NCI-H1105 (cell line): ENCODE results near the gene PUSL1.
A peak's percentile ranks its signal among the peaks of the same experiment; 100 is the strongest.

Experiments
- DNase-seq: peaks from one replicate; lab custom pipeline; 2025; lab: John Stamatoyannopoulos, UW

PUSL1 gene

DNA sequence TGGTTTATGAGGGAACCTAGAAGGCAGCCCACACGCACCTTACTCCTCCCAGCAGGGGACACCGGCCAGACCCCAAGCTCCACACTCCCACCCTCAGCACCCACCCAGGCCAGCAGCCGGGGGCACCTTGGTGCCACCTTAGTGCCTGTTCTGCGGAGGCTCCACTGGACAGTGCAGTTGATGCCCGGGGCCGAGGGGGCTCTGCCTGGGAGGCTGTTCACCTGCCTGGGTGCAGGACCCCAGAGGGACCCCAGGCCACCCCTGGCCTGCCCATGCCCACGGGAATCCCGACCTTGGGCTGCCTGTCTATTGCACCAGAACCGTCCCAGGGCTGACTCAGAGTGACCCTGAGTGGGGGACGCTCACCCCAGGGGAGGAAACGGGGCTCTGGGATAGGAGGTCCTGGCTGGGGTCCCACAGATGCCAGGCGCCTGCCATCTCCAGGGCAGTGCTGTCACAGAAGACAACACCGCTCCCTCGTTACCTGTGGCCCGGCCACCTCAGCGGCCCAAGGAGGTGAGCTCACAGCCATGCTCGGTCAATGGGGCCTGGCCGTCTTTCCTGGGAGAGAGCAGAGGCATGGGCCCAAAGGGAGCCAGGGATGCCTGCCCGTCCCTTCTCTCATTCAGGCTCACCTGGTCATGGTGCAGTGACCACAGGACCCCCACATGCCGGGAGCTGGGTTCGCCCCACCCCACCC lies 27.5 kb upstream of the PUSL1 start:
- DNase-seq, result no peak

DNA sequence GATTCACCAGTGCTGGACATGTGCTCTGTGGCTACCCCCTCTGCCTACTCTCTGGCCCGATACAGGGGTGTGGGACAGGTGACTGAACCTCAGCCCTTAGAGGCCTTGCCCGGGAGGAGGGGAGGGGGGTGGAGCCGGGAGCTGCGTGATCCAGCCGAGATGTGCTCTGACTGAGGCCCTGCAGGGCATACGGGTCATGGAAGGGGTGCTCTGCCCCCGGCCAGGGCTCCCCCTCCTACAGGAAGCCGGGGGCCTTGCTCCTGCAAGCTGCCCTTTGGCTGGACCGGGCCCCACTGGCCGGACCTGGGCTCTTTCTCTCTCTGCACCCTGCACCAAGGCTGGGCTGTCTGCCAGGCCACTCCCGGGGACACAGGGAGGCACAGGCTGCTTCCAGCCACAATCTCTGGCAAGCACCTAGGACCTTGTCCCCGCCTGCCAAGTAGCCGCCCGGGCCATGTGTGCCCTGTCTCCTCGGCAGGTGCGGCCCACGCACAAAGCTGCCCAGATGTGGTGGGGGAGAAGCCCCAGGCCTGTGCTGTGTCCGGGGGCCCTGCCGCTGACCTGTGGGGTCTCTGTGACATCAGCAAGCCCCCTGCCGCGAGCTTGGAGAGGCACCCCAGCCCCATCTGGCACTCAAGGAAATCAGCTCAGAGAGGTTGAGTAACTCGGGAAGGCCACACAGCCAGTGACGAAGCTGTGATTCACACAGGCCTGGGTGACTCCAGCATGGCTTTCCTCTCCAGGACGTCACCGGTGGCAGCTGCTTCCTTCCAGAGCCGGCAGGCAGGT lies 26.7 kb upstream of the PUSL1 start:
- DNase-seq, result no peak

DNA sequence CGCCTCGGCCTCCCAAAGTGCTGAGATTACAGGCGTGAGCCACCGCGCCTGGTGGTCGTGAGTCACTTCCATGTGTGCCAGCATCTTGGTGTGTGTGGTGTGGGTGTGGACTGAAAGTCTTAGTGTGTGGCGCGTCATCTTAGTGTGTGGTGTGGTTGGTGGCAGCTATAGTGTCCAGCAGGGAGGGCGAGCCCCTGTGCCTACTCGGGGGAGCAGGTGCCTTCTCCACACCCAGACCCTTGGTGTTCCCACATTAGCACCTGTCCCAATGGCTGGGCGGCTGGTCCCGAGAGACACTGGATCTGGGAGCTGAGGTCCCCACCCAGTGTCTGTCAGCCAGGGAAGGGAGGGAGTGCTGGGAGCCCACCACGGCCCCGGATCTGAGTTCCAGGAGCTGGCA lies 25.4 kb upstream of the PUSL1 start:
- no peak for DNase-seq

GRCh38 chr1:1283821-1284220 lies 24.6 kb upstream of the PUSL1 start:
- no peak for DNase-seq

- DNase-seq, result no peak
These were observed 23.9 kb upstream of the PUSL1 start for GRCh38 chr1:1284221-1285101.

DNA sequence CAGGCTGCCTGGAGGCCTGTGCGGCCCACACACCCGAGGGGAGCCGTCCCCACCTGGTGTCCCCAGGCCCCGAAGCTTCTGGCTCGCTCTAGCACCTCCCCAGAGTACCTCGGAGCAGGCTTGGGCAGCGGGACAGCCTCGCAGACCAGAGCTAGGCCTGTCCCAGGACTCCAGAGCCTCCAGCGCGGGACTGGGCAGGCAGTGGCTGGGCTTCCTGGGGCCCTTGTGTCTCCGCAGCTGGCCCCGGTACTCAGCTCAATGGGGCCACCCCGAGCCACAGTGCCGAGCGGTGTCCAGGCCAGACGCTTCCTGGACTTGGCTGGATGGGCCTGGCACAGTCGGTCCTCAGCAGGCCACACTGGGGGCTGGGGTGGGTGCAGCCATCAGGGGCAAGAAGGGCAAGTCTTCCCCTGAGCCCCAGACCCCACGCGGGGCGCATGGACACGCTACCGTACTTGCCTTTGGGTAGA lies 23.3 kb upstream of the PUSL1 start:
- DNase-seq, result no peak

- DNase-seq, result no peak
These were observed 22.6 kb upstream of the PUSL1 start for GRCh38 chr1:1285611-1286311.

DNA sequence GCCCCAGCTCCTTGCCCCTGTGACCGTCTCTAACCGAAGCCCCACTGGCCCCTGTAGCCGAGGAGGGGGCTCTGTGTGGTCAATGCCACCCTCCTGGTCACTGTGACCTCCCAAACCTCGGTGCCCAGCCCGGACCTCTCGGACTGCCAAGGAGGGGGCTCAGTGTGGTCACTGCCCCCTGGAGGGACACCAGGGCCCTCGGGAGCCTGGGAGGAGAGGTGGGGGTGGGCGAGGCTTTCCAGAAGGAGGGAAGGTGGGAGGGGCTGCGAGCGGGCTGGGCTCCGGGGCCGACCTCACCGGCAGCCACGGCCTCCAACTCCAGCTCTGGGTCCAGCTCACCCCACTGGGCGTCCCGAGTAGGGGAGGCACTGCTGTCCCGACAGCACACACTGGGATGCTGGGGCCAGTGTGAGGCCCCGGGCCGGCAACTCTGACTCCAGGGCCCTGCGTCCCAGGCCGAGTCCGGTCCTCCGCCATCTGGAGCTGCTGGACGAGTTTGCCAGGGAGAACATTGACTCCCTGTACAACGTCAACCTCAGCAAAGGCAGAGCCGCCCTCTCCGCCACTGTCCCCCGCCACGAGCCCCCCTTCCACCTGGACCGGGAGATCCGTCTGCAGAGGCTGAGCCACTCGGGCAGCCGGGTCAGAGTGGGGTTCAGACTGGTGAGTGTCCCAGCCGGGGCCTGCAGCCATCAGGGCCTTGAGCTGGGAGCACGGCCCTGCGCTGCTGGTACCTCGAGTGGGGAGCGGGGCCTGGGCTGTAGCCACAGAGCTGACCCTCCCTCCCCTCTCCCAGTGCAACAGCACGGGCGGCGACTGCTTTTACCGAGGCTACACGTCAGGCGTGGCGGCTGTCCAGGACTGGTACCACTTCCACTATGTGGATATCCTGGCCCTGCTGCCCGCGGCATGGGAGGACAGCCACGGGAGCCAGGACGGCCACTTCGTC lies 21.8 kb upstream of the PUSL1 start:
- DNase-seq, result no peak

- DNase-seq, result no peak
These were observed 20.9 kb upstream of the PUSL1 start for GRCh38 chr1:1287288-1288110.

DNA sequence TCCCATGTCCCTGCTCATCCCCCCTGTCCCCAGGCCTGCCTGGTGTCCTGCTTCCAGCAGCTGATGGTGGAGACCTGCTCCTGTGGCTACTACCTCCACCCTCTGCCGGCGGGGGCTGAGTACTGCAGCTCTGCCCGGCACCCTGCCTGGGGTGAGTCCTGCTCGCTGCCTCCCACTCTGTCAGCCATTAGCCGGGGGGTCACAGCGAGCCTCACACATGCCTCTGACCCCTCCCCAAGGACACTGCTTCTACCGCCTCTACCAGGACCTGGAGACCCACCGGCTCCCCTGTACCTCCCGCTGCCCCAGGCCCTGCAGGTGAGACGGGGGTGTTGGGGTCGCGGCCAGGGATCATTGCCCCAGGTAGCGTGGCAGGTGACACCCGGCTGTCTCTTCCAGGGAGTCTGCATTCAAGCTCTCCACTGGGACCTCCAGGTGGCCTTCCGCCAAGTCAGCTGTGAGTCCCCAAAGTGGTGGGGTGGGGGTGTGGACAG lies 18.1 kb upstream of the PUSL1 start:
- peak; percentile 19 for DNase-seq

DNA sequence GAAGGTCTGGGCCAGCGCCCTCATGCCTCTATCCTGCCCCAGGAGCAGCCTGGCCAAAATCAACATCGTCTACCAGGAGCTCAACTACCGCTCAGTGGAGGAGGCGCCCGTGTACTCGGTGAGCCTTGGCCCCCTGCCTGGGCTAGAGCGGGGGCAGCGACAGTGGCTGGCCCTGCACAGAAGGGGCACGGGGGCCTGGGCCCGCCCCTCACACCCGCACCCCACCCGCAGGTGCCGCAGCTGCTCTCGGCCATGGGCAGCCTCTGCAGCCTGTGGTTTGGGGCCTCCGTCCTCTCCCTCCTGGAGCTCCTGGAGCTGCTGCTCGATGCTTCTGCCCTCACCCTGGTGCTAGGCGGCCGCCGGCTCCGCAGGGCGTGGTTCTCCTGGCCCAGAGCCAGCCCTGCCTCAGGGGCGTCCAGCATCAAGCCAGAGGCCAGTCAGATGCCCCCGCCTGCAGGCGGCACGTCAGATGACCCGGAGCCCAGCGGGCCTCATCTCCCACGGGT lies 17.3 kb upstream of the PUSL1 start:
- DNase-seq, result peak; percentile 27

DNA sequence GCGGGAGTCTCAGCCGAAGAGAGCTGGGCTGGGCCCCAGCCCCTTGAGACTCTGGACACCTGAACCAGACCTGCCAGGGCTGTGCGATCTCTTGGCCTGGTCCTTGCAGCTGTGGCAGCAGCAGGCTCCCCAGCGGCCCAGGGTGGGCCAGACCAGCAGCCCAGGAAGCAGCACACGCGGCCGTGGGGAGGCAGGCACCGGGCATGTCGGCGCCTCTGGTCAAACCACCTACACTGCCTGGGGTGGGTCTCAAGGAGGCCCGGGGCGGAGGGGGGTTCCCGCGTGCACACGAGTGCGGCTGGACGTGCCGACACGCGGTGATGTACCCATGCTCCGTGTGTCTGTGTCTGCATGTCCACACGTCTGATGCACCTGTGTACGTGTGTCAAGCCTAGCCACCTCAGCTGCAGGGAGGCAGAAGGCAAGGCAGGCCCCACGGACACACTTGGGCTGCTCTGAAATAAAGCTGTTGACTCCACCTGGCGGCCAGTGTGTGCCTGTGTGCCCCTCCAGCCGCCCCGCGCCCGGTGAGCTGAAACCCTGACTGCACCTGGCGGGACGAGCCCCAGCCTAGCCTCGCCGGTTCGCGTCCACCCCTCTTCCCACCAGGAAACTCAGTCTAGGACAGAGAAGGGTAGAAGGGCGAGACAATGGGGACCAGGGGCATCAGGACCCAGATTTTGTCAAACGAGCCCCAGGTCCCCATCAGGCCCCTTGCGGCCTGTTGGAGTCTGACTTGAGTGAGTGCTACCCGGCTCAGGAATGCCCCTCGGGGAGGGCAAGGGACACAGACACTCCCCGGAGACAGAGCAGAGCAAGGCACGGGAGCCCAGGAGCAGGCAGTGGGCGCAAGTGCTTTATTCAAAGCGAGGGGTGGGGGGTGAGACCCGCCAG lies 16.6 kb upstream of the PUSL1 start:
- peak; percentile 78 for DNase-seq

DNA sequence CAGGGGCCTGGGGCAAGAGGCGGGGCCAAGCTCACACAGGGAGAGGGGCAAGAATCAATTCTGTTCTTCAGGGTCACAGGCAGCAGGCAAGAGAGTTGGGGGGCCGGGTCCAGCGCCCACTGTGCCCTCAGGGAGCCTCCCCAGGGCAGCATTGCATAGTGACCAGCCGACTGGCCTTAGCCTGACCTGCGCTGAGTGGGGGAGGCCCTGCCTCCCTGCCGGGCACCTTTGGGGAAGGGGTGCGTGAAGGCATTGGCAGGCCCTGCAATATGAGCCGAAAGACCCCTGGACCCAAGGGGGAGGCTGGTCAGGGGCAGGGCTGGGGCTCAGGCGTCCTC lies 16.0 kb upstream of the PUSL1 start:
- DNase-seq, result no peak

DNA sequence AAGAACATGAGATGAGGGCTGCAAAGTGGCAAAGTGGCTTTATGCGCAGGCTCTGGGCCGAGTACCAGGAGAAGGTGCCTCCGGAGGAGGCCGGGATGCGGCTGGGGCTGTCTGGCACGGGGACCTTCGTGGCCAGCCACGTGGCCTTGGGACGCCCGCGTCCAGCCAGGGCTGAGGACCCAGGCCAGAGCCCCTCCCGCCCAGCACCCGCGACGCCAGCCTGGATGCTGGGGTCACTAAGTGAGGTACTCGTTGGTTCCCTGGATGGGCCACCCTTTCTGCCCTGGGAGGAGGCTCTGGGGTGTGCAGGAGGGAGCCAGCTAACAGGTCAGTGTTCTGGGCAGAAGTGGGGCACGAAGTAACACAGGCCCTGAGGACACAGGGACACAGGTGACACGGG lies 15.5 kb upstream of the PUSL1 start:
- DNase-seq, result no peak

DNA sequence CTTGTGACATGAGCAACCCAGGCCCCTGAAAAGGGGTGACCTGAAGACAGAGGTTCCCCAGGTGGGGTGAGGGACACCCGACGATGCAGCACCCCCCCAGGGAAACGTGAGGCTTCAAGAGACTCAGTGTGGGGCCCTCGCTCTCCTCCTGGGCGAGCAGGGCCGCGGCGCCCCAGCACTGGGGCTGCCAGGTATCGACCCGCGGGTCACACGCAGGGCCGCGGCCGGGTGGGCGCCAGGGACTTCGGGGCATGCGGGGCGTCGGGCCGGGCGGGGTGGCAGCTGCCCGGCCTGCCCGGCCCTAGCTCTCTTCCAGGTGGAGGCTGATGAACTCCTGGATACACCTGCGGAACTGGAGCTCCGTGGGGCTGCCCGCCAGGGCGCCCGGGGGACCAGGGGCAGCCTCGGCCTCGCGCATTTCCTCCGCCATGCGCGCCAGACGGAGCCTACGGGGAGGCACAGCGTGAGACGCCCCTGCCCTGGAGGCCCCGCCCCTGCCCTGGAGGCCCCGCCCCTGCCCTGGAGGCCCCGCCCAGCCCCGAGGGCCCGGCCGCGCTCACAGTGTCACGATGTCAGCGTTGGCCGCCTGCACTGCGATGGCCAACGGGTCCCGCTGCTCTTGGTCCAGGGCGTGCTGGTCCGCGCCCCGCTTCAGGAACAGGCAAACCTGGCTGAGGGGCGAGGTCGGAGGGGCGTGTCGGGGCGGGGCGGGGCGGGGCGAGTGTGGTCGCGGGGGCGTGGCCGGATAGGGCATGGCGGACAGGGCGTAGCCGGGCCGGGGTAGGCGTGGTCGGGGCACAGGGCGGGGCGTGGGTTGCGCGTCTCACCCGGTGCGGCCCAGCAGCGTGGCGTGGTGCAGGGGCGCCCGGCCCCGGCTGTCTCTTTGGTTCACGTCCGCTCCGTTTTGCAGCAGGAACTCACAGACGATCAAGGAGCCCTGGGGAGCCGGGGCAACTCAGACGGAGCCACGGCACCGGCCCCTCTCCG lies 14.8 kb upstream of the PUSL1 start:
- DNase-seq, result no peak

GRCh38 chr1:1294250-1294890 lies 14.0 kb upstream of the PUSL1 start:
- no peak for DNase-seq
